Endothelial cell of umbilical vein (primary cell): Measurements from ENCODE around the gene PEX7. TPM values are rescaled to one million over a fixed set of nuclear protein-coding genes. Genes with fewer than 3 reads are reported as not detected.

Experiments
- BruUV-seq: library from RNA; stranded (reverse); fragments of 400-500 nt; replicated peaks from 2 replicates; lab custom pipeline; 2021; lab: Mats Ljungman, UMichigan
- CTCF ChIA-PET: fragments of 300-600, 350-600 bp; sonication (Branson Sonifier 250); formaldehyde crosslinking; loops from one replicate; lab custom pipeline; 2021; ENCODE audit warnings: antibody characterized with exemption, inconsistent platforms; lab: Charles Lee
- POLR2A ChIA-PET: fragments of 300-600, 350-600 bp; sonication (Branson Sonifier 250); formaldehyde crosslinking; loops from one replicate; lab custom pipeline; 2021; ENCODE audit warnings: antibody characterized with exemption, inconsistent platforms; lab: Charles Lee
- DNase-seq: peaks from one replicate; pipeline ENCODE4 v3.0.0-alpha.2; 2011; ENCODE audit warnings: low read depth, low spot score
- FAIRE-seq: peaks from 2 replicates; lab custom pipeline; 2011; peaks lifted over from hg19 to GRCh38; lab: Jason Lieb, UNC
- H2AFZ ChIP-seq: 2 replicates; pipeline ENCODE4 v1.6.0; 2012; ENCODE audit warnings: low read depth, low read length, control low read depth, inconsistent platforms
- H3K27ac ChIP-seq: 2 replicates; pipeline ENCODE4 v1.5.1; 2011; ENCODE audit warnings: low read depth, mild to moderate bottlenecking, control low read depth, low read length, moderate library complexity; ENCODE audit not compliant: insufficient read depth
- H3K27me3 ChIP-seq, 2 experiments: 2 replicates each; pipeline versions ENCODE4 v1.6.0 to v1.6.1; 2011; ENCODE audit warnings: low read length in 2 of 2, mixed read lengths in 1 of 2; ENCODE audit not compliant: control insufficient read depth in 2 of 2, insufficient read depth in 2 of 2
- H3K36me3 ChIP-seq, 2 experiments: 2 replicates in 1 of 2; 3 replicates in 1 of 2; pipeline ENCODE4 v1.5.1; 2011; ENCODE audit warnings: low read length in 2 of 2, mild to moderate bottlenecking in 1 of 2, moderate library complexity in 1 of 2; ENCODE audit not compliant: control insufficient read depth in 2 of 2, insufficient read depth in 2 of 2; ENCODE audit errors: extremely low read depth in 1 of 2
- H3K4me1 ChIP-seq: 3 replicates; pipeline ENCODE4 v1.5.1; 2011; ENCODE audit warnings: mild to moderate bottlenecking, low read length; ENCODE audit not compliant: control insufficient read depth, insufficient read depth; ENCODE audit errors: extremely low read depth
- H3K4me2 ChIP-seq: 2 replicates; pipeline ENCODE4 v1.6.1; 2011; ENCODE audit warnings: low read length, control low read depth, mixed read lengths; ENCODE audit not compliant: insufficient read depth
- H3K4me3 ChIP-seq, 3 experiments: fragments of 200-600 bp in 1 of 3; sonication (generic), shearing (Covaris generic) in 1 of 3; replicated peaks in 1 of 3; 2 replicates each; pipeline ENCODE4 v1.5.1; 2011 to 2016; ENCODE audit warnings: control low read depth in 3 of 3, low read length in 3 of 3, mild to moderate bottlenecking in 2 of 3, inconsistent platforms in 1 of 3, low read depth in 1 of 3, moderate library complexity in 1 of 3; ENCODE audit not compliant: insufficient read depth in 1 of 3
- H3K79me2 ChIP-seq: 2 replicates; pipeline ENCODE4 v1.6.0; 2012; ENCODE audit warnings: low read length, inconsistent platforms; ENCODE audit not compliant: control insufficient read depth, insufficient read depth
- H3K9ac ChIP-seq: replicated peaks from 2 replicates; pipeline ENCODE3; 2011; ENCODE audit warnings: low read length, control low read depth; ENCODE audit not compliant: insufficient read depth; ENCODE audit errors: extremely low read depth
- H3K9me1 ChIP-seq: replicated peaks from 3 replicates; pipeline ENCODE4 v1.6.0; 2011; ENCODE audit warnings: mild to moderate bottlenecking, low read length; ENCODE audit not compliant: control insufficient read depth, insufficient read depth; ENCODE audit errors: extremely low read depth
- H3K9me3 ChIP-seq: replicated peaks from 2 replicates; pipeline ENCODE4 v1.5.1; 2012; ENCODE audit warnings: low read length, inconsistent platforms; ENCODE audit not compliant: control insufficient read depth, insufficient read depth
- H4K20me1 ChIP-seq: replicated peaks from 2 replicates; pipeline ENCODE3; 2011; ENCODE audit warnings: mild to moderate bottlenecking, low read length; ENCODE audit not compliant: control insufficient read depth, insufficient read depth; ENCODE audit errors: extremely low read depth
- CTCF ChIP-seq, 2 donors: IDR thresholded peaks; 1 replicate in 1 of 2; 2 replicates in 1 of 2; pipeline ENCODE4 v1.5.1; 2011; ENCODE audit warnings: low read length in 2 of 2, mild to moderate bottlenecking in 2 of 2, moderate library complexity in 2 of 2, control low read depth in 1 of 2, inconsistent platforms in 1 of 2, low read depth in 1 of 2; ENCODE audit not compliant: insufficient read depth in 1 of 2; ENCODE audit errors: extremely low read depth in 1 of 2
- EZH2 ChIP-seq: IDR thresholded peaks from 2 replicates; pipeline ENCODE4 v1.6.1; 2012; ENCODE audit warnings: borderline replicate concordance, low read depth, mild to moderate bottlenecking, moderate library complexity, low read length, inconsistent platforms; ENCODE audit not compliant: severe bottlenecking
- FOS ChIP-seq: IDR thresholded peaks from 2 replicates; pipeline ENCODE4 v1.6.1; 2011; ENCODE audit warnings: mild to moderate bottlenecking, low read length, moderate library complexity, borderline replicate concordance; ENCODE audit not compliant: insufficient read depth
- GATA2 ChIP-seq: IDR thresholded peaks from 2 replicates; pipeline ENCODE4 v1.7.0; 2011; ENCODE audit warnings: low read depth, mild to moderate bottlenecking, moderate library complexity, mixed read lengths, low read length; ENCODE audit not compliant: insufficient read length, insufficient read depth
- JUN ChIP-seq: IDR thresholded peaks from 2 replicates; pipeline ENCODE4 v1.6.1; 2011; ENCODE audit warnings: borderline replicate concordance, low read depth; ENCODE audit not compliant: insufficient read length, insufficient read depth
- MAX ChIP-seq: IDR thresholded peaks from 2 replicates; pipeline ENCODE4 v1.6.1; 2011; ENCODE audit not compliant: insufficient read depth, insufficient read length
- MYC ChIP-seq: IDR thresholded peaks from one replicate; pipeline ENCODE4 v1.6.1; 2011; ENCODE audit warnings: mild to moderate bottlenecking, low read depth, low read length
- POLR2A ChIP-seq: IDR thresholded peaks from 2 replicates; pipeline ENCODE4 v1.6.1; 2012; ENCODE audit warnings: low read depth, mild to moderate bottlenecking, control low read depth, low read length
- POLR2AphosphoS5 ChIP-seq: IDR thresholded peaks from 2 replicates; pipeline ENCODE4 v1.6.1; 2012; ENCODE audit warnings: low read depth, mild to moderate bottlenecking, control low read depth, low read length, moderate library complexity; ENCODE audit not compliant: insufficient read depth
- dilution Hi-C: fragments of 300-500 bp; cut with MboI; formaldehyde crosslinking; loops from one replicate; pipeline ENCODE4 v1.15.0; 2019; ENCODE audit warnings: low sequenced_read_pairs; ENCODE audit not compliant: extremely low pct_ligation_motif_present
- intact Hi-C: fragments of 100-400 bp; cut with micrococcal nuclease; formaldehyde crosslinking; loops from one replicate; pipeline ENCODE4 v1.10.0; 2022
- polyA plus RNA-seq, 4 experiments: library from polyadenylated mRNA; depleted of rRNA in 3 of 4; stranded (reverse) in 3 of 4; unstranded in 1 of 4; fragments of >200 nt; gene quantifications; 2 replicates each; pipeline versions ENCODE4 v1.2.1 to v1.2.3, GENCODE V29; 2011 to 2012; ENCODE audit warnings: missing spikeins in 1 of 4
- total RNA-seq: library from RNA; stranded (reverse); gene quantifications from 2 replicates; pipeline ENCODE4 v1.2.3, GENCODE V29; 2021

The PEX7 gene
- total and polyA plus RNA-seq, 2 donors (not counting 3 experiments of a cell fraction or from before 2014, with no cell fraction given): 3.7 to 5.7 TPM

GRCh38 chr6:136914947-136915346, 92.6 kb downstream of the PEX7 start:
- H3K4me3 ChIP-seq: no peak overlapping the region
- POLR2A ChIA-PET: no interaction called here
- H3K9ac ChIP-seq: no peak overlapping the region
- TF ChIP-seq POLR2AphosphoS5 (no peak), EZH2 (no peak), GATA2 (no peak), FOS (no peak), JUN (no peak)
- peaks cover 0 to 4% of the 10 kb centered on the region in 2 experiments for H3K27me3 ChIP-seq
- no peak for FAIRE-seq
- no peaks in the 10 kb centered on the region for H4K20me1 ChIP-seq
- no peak for DNase-seq
- dilution Hi-C loops (no loop called here), intact Hi-C loops (no loop called here)
- CTCF ChIA-PET: interaction anchor here (2.2 kb wide), 1 partner anchor 11 kb away, joined by 10 read pairs; no protein-coding TSS in a partner anchor
- H3K79me2 ChIP-seq: no peaks in the 10 kb centered on the region
- H3K4me2 ChIP-seq: no peak overlapping the region
- BruUV-seq: no TSS peak
- H2AFZ ChIP-seq: no peak overlapping the region
- no peaks in the 10 kb centered on the region for H3K36me3 ChIP-seq
- no peaks in the 10 kb centered on the region for H3K4me1 ChIP-seq
- no peaks in the 10 kb centered on the region for H3K9me1 ChIP-seq
- no peaks in the 10 kb centered on the region for H3K9me3 ChIP-seq
- no peak overlapping the region for H3K27ac ChIP-seq

- FAIRE-seq: no peak
Observed at GRCh38 chr6:136918706-136919105, 96.3 kb downstream of the PEX7 start.

More at GRCh38 chr6:136918706-136919105, 96.3 kb downstream of the PEX7 start:
- BruUV-seq: no TSS peak
- Histone ChIP-seq H3K9me3 (no peaks in the 10 kb centered on the region), H4K20me1 (no peaks in the 10 kb centered on the region), H3K9me1 (no peaks in the 10 kb centered on the region), H3K79me2 (no peaks in the 10 kb centered on the region), H3K4me1 (peaks cover 23% of the 10 kb centered on the region), H3K27ac (no peak overlapping the region), H3K9ac (no peak overlapping the region), H3K27me3 (peaks cover 24 to 40% of the 10 kb centered on the region in 2 experiments), H3K4me2 (no peak overlapping the region), H3K4me3 (no peak overlapping the region), H2AFZ (no peak overlapping the region), H3K36me3 (no peaks in the 10 kb centered on the region)
- dilution Hi-C loops: no loop called here
- intact Hi-C loops: no loop called here
- ChIA-PET POLR2A (interaction anchor here (0.6 kb wide), 1 partner anchor 120 kb away, joined by 3 read pairs; no protein-coding TSS in a partner anchor), CTCF (interaction anchor here (1.0 to 1.2 kb wide), 2 partner anchors 11 to 16 kb away, joined by 5 to 9 read pairs; no protein-coding TSS in a partner anchor)
- no peak for DNase-seq
- TF ChIP-seq GATA2 (no peak), POLR2A (no peak), CTCF (IDR thresholded peaks at IDR 0.05; ENCODE audit: extremely low read depth in 1 of 2, insufficient read depth in 1 of 2, low read depth in 1 of 2, low read length in 2 of 2) (no peak), POLR2AphosphoS5 (no peak), FOS (no peak), MYC (no peak), MAX (no peak), EZH2 (no peak), JUN (no peak)
